SK-N-SH treated with all-trans-retinoic acid at 6 μM for 48 hours (cell line): Measurements from ENCODE around the gene FRAS1.
"Not testable (repeated sequence)": the region's sequence is repeated elsewhere in the genome, so short reads cannot be mapped to it uniquely, and the experiment has no call there.

ENCODE experiments used
- ATAC-seq: fragments of 200-7000 bp; cut with Tn5 transposase; 3 replicates; pipeline ENCODE4 v1.9.1; 2020; ENCODE audit warnings: mild to moderate bottlenecking, moderate library complexity
- ARNTL ChIP-seq: fragments of 450-650 bp; formaldehyde crosslinking; IDR thresholded peaks from 2 replicates; pipeline ENCODE4 v1.5.0; 2020; ENCODE audit warnings: low read depth, mild to moderate bottlenecking, moderate library complexity, borderline replicate concordance
- BACH2 ChIP-seq: fragments of 250-450 bp; sonication (Bioruptor Pico); IDR thresholded peaks from 2 replicates; pipeline ENCODE4 v1.9.0; 2021; ENCODE audit warnings: mild to moderate bottlenecking, borderline replicate concordance
- CSDC2 ChIP-seq: fragments of 250-450 bp; sonication (Bioruptor Pico); IDR thresholded peaks from 2 replicates; pipeline ENCODE4 v1.5.0; 2020; ENCODE audit warnings: mild to moderate bottlenecking, moderate library complexity
- ESRRG ChIP-seq: fragments of 250-450 bp; sonication (Bioruptor Pico); IDR thresholded peaks from 2 replicates; pipeline ENCODE4 v1.6.1; 2021; ENCODE audit warnings: mild to moderate bottlenecking
- GLIS3 ChIP-seq: fragments of 250-450 bp; sonication (Bioruptor Pico); IDR thresholded peaks from 2 replicates; pipeline ENCODE4 v1.5.0; 2020; ENCODE audit warnings: mild to moderate bottlenecking, moderate library complexity
- ISL1 ChIP-seq: fragments of 250-450 bp; sonication (Bioruptor Pico); IDR thresholded peaks from 2 replicates; pipeline ENCODE4 v2.1.2; 2022; ENCODE audit warnings: mild to moderate bottlenecking, moderate library complexity
- PPARA ChIP-seq: fragments of 250-450 bp; sonication (Bioruptor Pico); IDR thresholded peaks from 2 replicates; pipeline ENCODE4 v1.5.0; 2020; ENCODE audit warnings: mild to moderate bottlenecking, borderline replicate concordance
- SNAI2 ChIP-seq: fragments of 250-450 bp; sonication (Bioruptor Pico); IDR thresholded peaks from 2 replicates; pipeline ENCODE4 v1.5.0; 2020; ENCODE audit warnings: mild to moderate bottlenecking, moderate library complexity
- TCF4 ChIP-seq: fragments of 250-450 bp; sonication (Bioruptor Pico); IDR thresholded peaks from 2 replicates; pipeline ENCODE4 v1.8.0; 2021; ENCODE audit warnings: mild to moderate bottlenecking, moderate library complexity, borderline replicate concordance
- ZC3H10 ChIP-seq: fragments of 250-450 bp; sonication (Bioruptor Pico); IDR thresholded peaks from 2 replicates; pipeline ENCODE4 v1.5.1; 2021; ENCODE audit warnings: mild to moderate bottlenecking, moderate library complexity
- ZFP3 ChIP-seq: fragments of 250-450 bp; sonication (Bioruptor Pico); IDR thresholded peaks from 2 replicates; pipeline ENCODE4 v1.5.0; 2020; ENCODE audit warnings: mild to moderate bottlenecking, moderate library complexity
- ZNF565 ChIP-seq: fragments of 450-650 bp; formaldehyde crosslinking; conservative IDR thresholded peaks from 2 replicates; pipeline ENCODE4 v1.5.0; 2020; ENCODE audit warnings: low read depth, mild to moderate bottlenecking, moderate library complexity
- ZNF70 ChIP-seq: fragments of 450-650 bp; formaldehyde crosslinking; IDR thresholded peaks from 2 replicates; pipeline ENCODE4 v1.5.0; 2020; ENCODE audit warnings: mild to moderate bottlenecking, moderate library complexity
- ZNF8 ChIP-seq: fragments of 450-650 bp; formaldehyde crosslinking; IDR thresholded peaks from 2 replicates; pipeline ENCODE4 v1.5.0; 2020; ENCODE audit warnings: mild to moderate bottlenecking, moderate library complexity
- TF ChIP-seq, protein P1 (sequence below): fragments of 250-450 bp; sonication (Bioruptor Pico); IDR thresholded peaks from 2 replicates; pipeline ENCODE4 v1.5.1; 2020; ENCODE audit warnings: low read depth, mild to moderate bottlenecking, moderate library complexity
- TF ChIP-seq, protein P2 (sequence below): fragments of 250-450 bp; sonication (Bioruptor Pico); IDR thresholded peaks from 2 replicates; pipeline ENCODE4 v1.5.0; 2020; ENCODE audit warnings: mild to moderate bottlenecking, moderate library complexity
- TF ChIP-seq, protein P3 (sequence below): fragments of 250-450 bp; sonication (Bioruptor Pico); IDR thresholded peaks from 2 replicates; pipeline ENCODE4 v1.8.0; 2020; ENCODE audit warnings: mild to moderate bottlenecking, moderate library complexity, borderline replicate concordance

FRAS1 gene

DNA sequence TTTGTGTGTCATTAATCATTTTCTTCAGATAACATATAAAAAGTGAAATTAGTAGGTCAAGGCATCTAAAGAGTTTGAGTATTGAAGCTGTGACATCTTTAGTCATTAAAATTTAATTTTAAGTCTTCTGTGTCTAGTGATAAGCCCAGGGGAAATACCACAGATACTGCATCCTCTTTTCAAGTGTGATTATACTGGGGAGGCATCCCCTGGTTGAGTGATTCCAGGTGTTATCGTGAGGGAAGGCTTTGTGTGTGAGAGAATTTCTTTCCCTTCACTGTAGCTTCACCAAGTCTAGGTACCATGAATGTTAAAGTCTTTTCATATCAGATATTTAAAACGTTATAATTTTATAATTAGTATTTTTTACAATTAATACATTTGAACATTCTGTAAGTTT is 193.4 kb downstream of the FRAS1 start (continued):
- TF ChIP-seq, protein P1, sequence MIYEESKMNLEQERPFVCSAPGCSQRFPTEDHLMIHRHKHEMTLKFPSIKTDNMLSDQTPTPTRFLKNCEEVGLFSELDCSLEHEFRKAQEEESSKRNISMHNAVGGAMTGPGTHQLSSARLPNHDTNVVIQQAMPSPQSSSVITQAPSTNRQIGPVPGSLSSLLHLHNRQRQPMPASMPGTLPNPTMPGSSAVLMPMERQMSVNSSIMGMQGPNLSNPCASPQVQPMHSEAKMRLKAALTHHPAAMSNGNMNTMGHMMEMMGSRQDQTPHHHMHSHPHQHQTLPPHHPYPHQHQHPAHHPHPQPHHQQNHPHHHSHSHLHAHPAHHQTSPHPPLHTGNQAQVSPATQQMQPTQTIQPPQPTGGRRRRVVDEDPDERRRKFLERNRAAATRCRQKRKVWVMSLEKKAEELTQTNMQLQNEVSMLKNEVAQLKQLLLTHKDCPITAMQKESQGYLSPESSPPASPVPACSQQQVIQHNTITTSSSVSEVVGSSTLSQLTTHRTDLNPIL (CRISPR knock-in tag), result no peak
- TF ChIP-seq CSDC2 (CRISPR knock-in tag), result no peak
- TF ChIP-seq, protein P2, sequence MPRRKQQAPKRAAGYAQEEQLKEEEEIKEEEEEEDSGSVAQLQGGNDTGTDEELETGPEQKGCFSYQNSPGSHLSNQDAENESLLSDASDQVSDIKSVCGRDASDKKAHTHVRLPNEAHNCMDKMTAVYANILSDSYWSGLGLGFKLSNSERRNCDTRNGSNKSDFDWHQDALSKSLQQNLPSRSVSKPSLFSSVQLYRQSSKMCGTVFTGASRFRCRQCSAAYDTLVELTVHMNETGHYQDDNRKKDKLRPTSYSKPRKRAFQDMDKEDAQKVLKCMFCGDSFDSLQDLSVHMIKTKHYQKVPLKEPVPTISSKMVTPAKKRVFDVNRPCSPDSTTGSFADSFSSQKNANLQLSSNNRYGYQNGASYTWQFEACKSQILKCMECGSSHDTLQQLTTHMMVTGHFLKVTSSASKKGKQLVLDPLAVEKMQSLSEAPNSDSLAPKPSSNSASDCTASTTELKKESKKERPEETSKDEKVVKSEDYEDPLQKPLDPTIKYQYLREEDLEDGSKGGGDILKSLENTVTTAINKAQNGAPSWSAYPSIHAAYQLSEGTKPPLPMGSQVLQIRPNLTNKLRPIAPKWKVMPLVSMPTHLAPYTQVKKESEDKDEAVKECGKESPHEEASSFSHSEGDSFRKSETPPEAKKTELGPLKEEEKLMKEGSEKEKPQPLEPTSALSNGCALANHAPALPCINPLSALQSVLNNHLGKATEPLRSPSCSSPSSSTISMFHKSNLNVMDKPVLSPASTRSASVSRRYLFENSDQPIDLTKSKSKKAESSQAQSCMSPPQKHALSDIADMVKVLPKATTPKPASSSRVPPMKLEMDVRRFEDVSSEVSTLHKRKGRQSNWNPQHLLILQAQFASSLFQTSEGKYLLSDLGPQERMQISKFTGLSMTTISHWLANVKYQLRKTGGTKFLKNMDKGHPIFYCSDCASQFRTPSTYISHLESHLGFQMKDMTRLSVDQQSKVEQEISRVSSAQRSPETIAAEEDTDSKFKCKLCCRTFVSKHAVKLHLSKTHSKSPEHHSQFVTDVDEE (CRISPR knock-in tag), result no peak
- TF ChIP-seq ZNF565 (CRISPR knock-in tag), result no peak
- TF ChIP-seq TCF4, result no peak
- TF ChIP-seq PPARA (CRISPR knock-in tag), result no peak

DNA sequence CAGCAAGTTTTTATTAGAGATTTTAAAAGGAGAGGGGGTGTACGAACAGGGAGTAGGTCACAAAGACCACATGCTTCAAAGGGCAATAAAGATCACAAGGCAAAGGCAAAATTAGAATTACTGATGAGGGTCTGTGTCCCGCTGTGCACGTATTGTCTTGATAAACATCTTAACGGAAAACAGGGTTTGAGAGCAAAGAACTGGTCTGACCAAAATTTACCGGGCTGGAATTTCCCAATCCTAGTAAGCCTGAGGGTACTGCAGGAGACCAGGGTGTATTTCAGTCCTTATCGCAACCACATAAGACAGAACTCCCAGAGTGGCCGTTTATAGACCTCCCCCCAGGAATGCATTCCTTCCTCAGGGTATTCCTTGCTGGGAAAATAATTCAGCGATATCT is 195.7 kb downstream of the FRAS1 start:
- not testable (repeated sequence) for ATAC-seq

DNA sequence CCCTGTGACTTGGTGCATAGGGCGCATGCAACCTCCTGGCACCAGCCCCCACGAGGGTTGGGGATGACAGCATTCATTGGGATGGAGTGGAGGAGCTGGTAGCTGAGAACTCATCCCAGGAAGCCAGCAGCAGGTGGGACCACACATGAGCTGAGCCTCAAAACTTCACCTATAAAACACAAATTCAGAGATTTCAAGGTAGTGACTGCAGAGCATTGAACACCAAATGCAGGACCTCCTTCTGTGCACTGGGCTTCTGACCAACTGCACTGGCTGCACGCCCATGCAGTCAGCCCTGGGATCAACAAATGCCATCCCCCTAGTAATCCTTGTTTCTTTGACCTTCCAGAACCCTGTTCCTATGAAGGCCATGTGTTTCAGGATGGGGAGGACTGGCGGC is 197.8 kb downstream of the FRAS1 start:
- no peak for TF ChIP-seq ISL1 (CRISPR knock-in tag)
- TF ChIP-seq ZNF8 (CRISPR knock-in tag), result no peak
- no peak for TF ChIP-seq ZNF565 (CRISPR knock-in tag)
- TF ChIP-seq ARNTL (CRISPR knock-in tag), result no peak
- no peak for TF ChIP-seq ZFP3 (CRISPR knock-in tag)
- TF ChIP-seq, protein P1 (CRISPR knock-in tag), result no peak
- TF ChIP-seq ZNF70 (CRISPR knock-in tag), result no peak
- no peak for TF ChIP-seq ZC3H10 (CRISPR knock-in tag)
- TF ChIP-seq, protein P3, sequence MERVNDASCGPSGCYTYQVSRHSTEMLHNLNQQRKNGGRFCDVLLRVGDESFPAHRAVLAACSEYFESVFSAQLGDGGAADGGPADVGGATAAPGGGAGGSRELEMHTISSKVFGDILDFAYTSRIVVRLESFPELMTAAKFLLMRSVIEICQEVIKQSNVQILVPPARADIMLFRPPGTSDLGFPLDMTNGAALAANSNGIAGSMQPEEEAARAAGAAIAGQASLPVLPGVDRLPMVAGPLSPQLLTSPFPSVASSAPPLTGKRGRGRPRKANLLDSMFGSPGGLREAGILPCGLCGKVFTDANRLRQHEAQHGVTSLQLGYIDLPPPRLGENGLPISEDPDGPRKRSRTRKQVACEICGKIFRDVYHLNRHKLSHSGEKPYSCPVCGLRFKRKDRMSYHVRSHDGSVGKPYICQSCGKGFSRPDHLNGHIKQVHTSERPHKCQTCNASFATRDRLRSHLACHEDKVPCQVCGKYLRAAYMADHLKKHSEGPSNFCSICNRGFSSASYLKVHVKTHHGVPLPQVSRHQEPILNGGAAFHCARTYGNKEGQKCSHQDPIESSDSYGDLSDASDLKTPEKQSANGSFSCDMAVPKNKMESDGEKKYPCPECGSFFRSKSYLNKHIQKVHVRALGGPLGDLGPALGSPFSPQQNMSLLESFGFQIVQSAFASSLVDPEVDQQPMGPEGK, result no peak
- TF ChIP-seq GLIS3 (CRISPR knock-in tag), result no peak
- TF ChIP-seq ESRRG (CRISPR knock-in tag), result no peak
- ATAC-seq, result no peak

DNA sequence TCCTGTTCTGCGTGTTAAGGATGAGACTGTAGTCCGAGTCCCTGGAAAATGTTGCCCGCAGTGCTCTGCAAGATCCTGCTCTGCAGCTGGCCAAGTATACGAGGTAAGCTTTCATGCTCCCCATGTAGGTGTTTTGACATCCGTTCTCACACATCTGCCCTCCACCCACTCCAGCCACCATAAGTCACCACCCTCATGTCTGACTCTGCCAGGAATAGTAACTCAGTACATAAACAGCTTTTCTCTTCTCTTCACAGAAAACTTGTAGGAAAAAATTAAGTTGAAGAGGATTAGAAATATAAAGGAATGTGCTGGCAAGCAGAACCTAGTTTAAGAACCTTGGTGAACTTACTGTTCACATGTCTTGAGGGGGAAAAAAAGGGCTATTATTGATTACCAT is 207.9 kb downstream of the FRAS1 start:
- no peak for ATAC-seq
- TF ChIP-seq BACH2 (CRISPR knock-in tag) (no peak), ARNTL (CRISPR knock-in tag) (no peak), SNAI2 (no peak), TCF4 (no peak), CSDC2 (CRISPR knock-in tag) (no peak)
- TF ChIP-seq, protein P2 (CRISPR knock-in tag), result no peak

DNA sequence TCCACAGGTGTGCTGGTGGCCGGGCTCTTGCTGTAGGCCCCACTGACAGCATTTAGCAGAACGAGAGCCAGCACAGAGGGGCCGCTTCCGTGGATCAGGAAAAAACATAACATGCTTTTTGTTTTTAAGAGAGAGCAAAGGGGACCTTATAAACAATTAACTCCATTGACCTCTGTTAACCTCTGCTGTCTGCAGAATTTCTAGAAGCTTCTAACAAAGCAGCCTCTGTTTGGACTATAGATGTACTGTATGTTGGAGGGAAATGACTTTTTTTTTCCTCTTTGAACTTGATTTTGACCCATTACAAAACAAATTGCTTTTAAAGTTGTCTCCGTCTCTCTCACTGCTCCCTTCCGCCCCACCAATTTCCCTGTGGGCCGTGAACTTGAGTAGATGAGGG is 210.7 kb downstream of the FRAS1 start:
- TF ChIP-seq ISL1 (CRISPR knock-in tag) (no peak), ARNTL (CRISPR knock-in tag) (no peak), GLIS3 (CRISPR knock-in tag) (no peak), BACH2 (CRISPR knock-in tag) (no peak), ZNF565 (CRISPR knock-in tag) (no peak)
- TF ChIP-seq, protein P2 (CRISPR knock-in tag), result no peak
- no peak for ATAC-seq
